Measurements from ENCODE around the gene RNH1.
A peak's percentile ranks its signal among the peaks of the same experiment; 100 is the strongest.

Gene RNH1

GRCh38 chr11:506995-507726 lies at the start of gene RNH1:
RNH1 (minus strand) TSS chr11:507242; CDS start chr11:502162, 5,080 bp downstream.
- peak; percentile 100 for DNase-seq

DNA sequence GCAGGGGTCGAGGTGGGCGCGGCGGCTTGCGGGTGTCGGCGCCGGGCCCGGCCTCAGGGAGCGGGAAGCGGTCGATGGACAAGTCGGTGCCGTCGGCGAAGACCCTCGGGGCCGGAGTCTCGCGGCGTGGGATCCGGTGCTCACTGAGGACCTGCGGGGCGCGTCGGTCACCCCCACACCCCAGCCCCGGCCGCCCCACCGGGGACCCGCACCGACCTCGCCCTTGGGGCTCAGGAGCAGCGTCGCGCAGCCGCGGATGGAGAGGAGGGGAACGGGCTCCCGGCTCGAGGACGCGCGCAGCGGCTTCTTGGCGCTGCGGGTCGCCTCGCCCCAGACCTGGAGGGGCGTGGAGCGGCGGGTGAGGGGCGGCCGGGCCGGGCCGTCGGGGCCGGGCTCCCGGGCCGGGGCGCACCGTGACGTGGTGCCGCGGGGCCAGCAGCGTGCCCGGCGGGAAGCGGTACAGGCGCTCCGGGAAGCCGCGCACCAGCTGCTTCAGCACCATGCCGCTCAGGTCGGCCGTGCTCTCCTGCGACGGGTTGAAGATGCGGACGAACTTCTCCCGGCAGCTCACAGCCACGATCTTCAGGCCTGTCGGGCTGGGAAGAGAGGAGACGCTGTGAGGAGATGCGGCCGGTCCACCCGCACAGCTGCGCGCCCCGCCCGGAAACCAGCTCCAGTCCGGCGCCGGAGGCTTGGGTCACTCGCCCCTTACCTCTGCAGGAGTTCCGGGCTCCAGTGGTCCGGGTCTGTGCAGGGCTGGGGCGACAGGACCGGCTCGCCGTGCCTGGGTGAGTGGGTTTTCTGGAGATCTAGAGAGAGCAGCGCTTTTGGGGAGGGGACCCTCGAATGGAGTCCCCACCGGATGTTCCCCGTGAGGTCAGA lies 49.0 kb upstream of the RNH1 start:
- no peak for DNase-seq

GRCh38 chr11:555227-555779 lies 48.3 kb upstream of the RNH1 start:
- no peak for DNase-seq

GRCh38 chr11:554428-555226 lies 47.6 kb upstream of the RNH1 start:
- peak; percentile 61 for DNase-seq

DNA sequence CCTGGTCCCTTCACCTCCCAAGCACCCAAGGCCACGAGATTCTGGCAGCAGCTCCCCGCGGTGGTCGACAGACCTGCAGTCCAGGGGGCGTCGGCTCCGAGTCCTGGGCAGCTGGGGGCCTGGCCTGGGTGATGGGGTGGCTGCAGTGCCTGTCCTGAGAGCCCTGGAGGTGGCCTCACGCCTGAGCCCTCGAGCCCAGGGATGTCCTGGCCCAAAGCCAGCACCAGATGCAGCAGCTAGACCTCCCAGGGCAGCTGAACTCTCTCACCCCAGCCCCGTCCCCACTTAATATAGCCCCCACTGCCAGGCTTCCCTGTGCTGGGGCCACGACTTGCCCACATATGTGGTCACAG lies 46.9 kb upstream of the RNH1 start:
- no peak for DNase-seq

DNA sequence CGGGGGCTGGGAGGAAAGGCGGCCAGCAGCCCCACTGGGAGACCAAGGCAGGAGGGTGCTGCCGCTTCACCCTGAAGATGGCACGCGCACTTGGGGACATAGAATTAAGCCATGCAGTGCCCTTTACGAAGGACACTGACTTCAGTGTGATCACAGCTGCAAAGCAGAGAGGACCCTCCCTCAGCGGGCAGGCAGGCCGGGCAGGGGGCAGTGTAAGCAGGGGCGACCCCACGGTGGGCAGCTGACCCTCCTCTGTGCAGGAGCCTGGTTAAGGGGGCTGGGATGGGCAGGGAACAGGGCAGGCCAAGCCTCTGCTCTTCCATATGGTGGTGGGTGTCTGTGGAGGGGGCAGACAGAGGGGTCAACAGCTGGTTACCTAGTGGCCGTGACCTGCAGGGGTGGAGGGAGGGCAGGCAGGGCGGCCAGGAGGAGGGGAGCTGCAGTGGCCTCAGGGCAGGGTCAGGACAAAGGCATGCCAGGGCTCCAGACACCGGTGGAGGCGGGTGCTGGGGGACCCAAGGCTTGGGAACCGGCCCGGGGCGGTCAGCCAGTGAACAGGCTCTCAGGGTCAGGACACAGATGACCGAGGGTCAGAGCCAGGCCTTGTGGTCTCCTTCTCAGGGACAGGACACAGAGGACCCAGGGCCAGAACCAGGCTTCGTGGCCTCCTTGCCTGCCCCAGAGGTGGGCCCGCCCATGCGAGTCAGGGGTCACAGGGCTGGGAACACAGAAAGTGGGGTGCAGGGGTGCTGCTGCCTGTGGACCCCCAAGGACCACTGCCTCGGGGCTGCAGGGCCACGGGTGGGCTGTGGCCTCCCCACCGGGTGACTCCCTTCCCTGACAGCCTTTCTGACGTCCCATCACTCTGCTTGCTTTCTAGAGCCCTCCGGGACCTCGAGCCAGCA lies 46.3 kb upstream of the RNH1 start:
- DNase-seq: no peak

- no peak for DNase-seq
Measured at GRCh38 chr11:551596-551995, 44.6 kb upstream of the RNH1 start.

DNA sequence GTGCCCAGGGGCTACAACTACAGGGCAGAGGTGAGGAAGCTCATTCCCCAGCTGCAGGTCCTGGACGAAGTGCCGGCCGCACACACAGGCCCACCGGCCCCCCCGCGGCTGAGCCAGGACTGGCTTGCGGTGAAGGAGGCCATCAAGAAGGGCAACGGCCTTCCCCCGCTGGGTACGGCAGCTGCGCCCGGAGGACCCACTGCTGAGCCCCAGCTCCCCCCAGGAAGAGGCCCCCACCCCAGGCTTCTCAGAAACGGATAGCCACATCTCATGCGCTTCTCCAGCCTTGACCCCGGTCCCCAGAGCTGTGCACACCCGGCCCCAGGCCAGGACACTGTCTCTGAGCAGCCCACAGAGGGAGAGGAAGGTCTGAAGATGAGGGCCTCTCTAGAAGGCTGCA lies 44.1 kb upstream of the RNH1 start:
- DNase-seq: no peak

GRCh38 chr11:550746-551085 lies 43.7 kb upstream of the RNH1 start:
- DNase-seq: no peak

DNA sequence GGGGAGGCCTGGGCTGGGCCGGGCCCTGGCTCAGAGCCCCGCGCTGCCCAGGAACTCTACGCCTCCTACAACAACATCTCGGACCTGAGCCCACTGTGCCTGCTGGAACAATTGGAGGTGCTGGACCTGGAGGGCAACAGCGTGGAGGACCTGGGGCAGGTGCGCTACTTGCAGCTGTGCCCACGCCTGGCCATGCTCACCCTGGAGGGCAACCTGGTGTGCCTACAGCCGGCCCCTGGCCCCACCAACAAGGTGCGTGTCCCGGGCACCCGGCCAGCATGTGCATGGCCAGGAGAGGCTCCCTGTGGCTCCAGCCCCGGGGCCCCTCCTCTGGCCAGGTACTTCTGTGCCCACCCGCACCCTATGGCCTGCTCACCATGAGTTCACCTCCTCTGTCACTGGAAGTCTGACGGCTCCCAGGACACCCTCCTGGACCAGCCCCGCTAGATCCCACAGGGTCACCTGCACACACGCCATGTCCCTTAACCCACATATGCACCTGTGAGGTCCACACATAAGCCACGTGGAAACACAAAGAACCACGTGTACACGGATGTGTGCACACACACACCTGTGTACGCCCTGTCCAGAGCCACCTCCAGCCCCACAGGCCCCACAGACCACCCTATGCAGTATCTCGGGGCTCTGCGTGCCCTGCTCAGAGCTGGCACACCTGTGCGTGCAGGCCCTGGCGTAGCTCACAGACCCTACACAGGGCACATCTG lies 43.1 kb upstream of the RNH1 start:
- DNase-seq: no peak

DNA sequence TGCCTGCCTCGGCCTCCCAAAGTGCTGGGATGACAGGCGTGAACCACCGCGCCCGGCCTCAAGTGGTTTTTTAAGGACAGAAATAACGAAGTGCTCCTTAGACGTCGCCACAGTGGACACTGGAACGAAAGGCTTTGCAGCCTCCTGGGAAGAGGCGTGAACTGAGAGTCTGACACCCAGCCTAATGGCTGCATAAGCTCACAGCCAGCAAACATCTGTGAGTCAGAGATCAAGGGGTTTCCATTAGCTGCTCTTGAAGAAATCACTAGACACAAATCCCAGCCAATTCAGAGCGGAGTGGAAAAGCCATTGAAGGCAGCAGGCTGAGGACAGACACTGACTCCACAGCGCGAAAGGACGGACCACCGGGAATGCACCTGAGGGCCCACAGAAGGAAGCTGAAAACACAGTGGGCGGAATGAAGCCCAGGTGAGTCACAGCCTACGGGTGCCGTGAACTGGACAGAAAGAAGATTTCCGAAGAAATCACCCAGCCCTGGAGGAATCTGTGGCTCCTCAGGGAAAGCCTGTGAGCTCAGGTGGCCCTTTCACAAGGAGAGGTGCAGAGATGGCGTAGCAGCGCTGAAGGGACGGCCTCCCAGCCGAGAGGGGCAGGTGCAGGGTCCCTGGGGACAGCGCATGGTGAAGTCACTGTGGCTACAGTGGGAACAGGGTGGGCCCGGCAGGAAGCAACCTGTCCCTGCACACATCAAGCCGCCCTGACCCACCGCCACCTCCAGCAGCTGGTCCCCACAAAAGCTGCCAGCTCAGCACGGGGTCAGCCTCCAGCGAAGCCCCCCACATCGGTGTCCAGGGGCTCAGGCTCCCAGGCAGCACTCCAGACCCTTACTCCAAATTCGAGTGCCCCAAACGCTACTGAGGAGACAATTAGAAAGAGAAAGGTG lies 41.9 kb upstream of the RNH1 start:
- no peak for DNase-seq

DNA sequence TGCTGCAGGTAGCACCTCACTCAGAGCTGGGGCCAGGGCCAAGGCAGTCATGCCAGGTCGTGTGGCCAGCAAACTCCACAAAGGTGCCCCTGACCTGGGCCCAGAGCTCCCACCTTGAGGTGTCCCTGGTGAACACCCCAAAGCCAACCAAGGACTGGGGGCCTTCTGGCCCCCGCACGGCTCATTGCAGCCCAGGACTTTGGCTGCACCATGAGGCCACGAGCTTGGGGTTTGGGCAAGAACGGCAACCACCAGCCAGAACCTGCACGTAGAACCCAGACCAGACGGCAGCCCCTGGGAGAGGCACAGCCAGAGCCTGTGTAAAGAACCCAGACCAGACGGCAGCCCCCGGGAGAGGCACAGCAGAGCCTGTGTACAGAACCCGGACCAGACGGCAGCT lies 38.1 kb upstream of the RNH1 start:
- no peak for DNase-seq

DNA sequence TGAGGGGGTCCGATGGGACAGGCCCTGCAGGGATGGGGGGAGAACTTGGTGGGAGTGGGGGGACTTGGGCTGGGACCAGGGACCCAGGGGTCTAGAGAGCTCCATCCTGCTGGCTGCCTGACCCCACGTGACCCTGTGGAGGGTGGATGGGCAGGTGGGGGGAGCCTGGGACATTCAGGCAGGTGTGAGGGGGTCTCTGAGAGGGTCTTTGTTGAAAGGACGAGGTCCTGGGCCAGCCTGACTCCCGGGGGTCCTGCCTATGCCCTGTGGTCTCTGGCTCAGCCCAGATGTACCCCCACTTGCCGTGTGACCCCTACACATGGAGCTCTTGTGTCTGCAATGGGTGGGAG lies 37.8 kb upstream of the RNH1 start:
- no peak for DNase-seq

GRCh38 chr11:541433-541885 lies 34.4 kb upstream of the RNH1 start:
- DNase-seq: no peak

DNA sequence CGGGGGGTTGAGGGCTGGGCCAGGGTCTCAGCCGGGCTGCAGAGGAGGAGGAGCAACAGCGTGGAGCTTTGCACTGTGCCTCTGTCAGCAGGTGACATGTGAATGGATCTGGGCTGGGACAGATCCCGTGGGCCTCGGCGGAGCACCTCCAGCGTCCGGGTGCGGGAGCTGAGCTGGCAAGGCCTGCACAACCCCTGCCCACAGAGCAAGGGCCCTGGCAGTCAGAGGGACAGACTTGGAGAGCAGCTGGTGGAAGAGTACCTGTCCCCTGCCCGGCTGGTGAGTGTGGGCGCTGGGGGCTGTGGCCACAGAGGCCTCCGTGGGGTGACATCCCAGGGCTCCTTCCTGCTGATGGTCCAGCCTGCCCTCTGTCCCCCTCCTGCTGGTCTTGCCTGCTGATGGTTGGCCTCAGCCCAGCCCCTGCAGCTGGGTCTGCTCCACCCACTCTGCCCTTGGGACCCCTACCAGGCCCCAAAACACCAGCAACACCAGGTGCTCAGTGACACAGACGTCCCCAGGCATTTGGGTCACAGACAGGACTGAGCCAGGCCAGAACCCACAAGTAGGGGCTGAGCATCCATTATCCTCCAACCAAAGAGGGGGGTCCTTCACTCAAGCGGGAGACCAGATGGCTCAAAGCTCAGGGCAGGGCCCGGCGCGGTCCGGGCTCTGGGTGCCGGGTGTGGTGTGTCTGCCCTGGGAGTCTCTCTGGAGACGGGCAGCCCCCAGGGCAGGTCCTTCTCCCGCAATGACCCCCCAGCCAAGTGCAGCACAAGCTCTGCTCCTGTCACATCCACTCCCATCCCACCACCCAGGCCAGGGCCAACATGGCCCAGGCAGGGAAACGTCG lies 33.8 kb upstream of the RNH1 start:
- DNase-seq: no peak

- no peak for DNase-seq
Measured at GRCh38 chr11:539971-540481, 33.0 kb upstream of the RNH1 start.

GRCh38 chr11:538431-539051 lies 31.5 kb upstream of the RNH1 start:
- no peak for DNase-seq

DNA sequence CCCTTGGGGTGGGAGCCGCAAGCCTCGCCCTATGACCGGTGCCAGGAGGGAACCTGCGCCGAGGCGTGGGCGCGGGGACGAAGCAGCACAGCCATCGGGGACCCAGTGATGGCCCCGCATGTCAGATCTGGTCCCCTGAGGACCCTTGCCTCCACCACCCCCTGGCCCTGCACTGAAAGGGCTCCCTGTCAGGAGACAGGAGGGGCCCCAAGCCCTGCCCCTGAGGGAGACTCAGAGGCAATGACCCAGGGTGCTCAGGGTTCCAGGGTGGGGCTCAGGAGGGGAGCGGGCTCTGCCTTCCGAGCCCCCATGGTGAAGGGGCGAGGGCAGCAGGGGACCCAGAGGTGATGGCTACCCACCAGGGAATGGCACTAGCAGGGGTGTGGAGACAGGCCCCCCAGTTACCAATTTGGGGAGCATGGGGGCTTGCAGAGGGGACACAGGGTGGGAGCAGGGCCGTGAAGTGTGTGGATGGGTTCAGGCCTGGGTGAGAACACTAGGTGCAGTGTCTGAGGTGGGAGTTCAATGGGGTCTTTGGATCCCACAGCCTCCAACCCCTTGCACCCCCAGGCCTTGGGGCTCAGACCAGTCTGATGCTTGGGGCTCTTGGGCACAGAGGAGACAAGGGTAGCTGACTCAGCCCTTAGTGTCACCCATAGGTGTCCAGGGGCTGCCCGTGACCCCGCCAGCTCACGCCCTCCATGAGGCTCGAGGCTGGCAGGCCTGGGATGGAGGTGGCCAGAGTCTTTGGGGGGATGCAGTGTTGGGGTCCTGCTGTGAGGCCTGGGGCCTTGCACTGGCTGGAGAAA lies 30.8 kb upstream of the RNH1 start:
- DNase-seq: no peak
